ENCODE data around the gene CCT3. TPM values are rescaled to one million over a fixed set of nuclear protein-coding genes. Genes with fewer than 3 reads are reported as not detected.

Gene CCT3
- total and polyA plus RNA-seq, 10 of the 15 experiments (the other 5 are each of a cell fraction or from before 2014, with no cell fraction given) = 319 to 585 (median 427) TPM

- TF ChIP-seq BCL3 (IDR thresholded peaks at IDR 0.05; ENCODE audit: borderline replicate concordance, insufficient read depth, low read depth, low read length, poor library complexity, severe bottlenecking) (no peak), POLR2AphosphoS2 (IDR thresholded peaks at IDR 0.05; ENCODE audit: low read depth, low read length) (no peak), RELA (IDR thresholded peaks at IDR 0.05; ENCODE audit: borderline replicate concordance, partially characterized antibody) (no peak), BRCA1 (IDR thresholded peaks at IDR 0.05; ENCODE audit: low read depth, low read length) (no peak), PAX5 (IDR thresholded peaks at IDR 0.05; ENCODE audit: borderline replicate concordance, low read depth, low read length) (no peak), ASH2L (IDR thresholded peaks at IDR 0.05; ENCODE audit: borderline replicate concordance, low read depth) (no peak), CBFB (IDR thresholded peaks at IDR 0.05; ENCODE audit: low read depth) (no peak), CHD1 (IDR thresholded peaks at IDR 0.05; ENCODE audit: low read depth, low read length) (no peak), KAT2A (conservative IDR thresholded peaks at IDR 0.05; ENCODE audit: control insufficient read depth, low read depth, low read length) (no peak), CEBPZ (IDR thresholded peaks at IDR 0.05; ENCODE audit: low read depth, low read length) (no peak), SMARCA5 (IDR thresholded peaks at IDR 0.05) (0 out of 2 replicates have a peak, but pooled peaks have one; percentile 50), BMI1 (IDR thresholded peaks at IDR 0.05; ENCODE audit: borderline replicate concordance) (no peak), ZNF384 (IDR thresholded peaks at IDR 0.05; ENCODE audit: borderline replicate concordance, low read depth, low read length) (no peak), PML (IDR thresholded peaks at IDR 0.05; ENCODE audit: low read length) (no peak), WRNIP1 (IDR thresholded peaks at IDR 0.05; ENCODE audit: borderline replicate concordance, low read depth, low read length) (no peak), ZNF274 (IDR thresholded peaks at IDR 0.05; ENCODE audit: insufficient read depth, insufficient read length) (no peak), ATF7 (IDR thresholded peaks at IDR 0.05; ENCODE audit: low read depth) (no peak; the same call in 1 of the 2 replicates), POLR2AphosphoS5 (IDR thresholded peaks at IDR 0.05; ENCODE audit: low read length) (no peak; the same call in 1 of the 2 replicates), SREBF1 (IDR thresholded peaks at IDR 0.05; ENCODE audit: low read length) (no peak), HDGF (IDR thresholded peaks at IDR 0.05) (peak; percentile 51; the same call in 1 of the 2 replicates), NRF1 (conservative IDR thresholded peaks at IDR 0.05; ENCODE audit: low read depth, low read length) (no peak), GABPA (IDR thresholded peaks at IDR 0.05; ENCODE audit: low read depth) (no peak), ZBED1 (IDR thresholded peaks at IDR 0.05; ENCODE audit: borderline replicate concordance) (no peak)
- TF ChIP-seq, protein P1, sequence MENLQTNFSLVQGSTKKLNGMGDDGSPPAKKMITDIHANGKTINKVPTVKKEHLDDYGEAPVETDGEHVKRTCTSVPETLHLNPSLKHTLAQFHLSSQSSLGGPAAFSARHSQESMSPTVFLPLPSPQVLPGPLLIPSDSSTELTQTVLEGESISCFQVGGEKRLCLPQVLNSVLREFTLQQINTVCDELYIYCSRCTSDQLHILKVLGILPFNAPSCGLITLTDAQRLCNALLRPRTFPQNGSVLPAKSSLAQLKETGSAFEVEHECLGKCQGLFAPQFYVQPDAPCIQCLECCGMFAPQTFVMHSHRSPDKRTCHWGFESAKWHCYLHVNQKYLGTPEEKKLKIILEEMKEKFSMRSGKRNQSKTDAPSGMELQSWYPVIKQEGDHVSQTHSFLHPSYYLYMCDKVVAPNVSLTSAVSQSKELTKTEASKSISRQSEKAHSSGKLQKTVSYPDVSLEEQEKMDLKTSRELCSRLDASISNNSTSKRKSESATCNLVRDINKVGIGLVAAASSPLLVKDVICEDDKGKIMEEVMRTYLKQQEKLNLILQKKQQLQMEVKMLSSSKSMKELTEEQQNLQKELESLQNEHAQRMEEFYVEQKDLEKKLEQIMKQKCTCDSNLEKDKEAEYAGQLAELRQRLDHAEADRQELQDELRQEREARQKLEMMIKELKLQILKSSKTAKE (IDR thresholded peaks at IDR 0.05; ENCODE audit: low read depth, poor library complexity, severe bottlenecking) = no peak
Observed at GRCh38 chr1:156281693-156282478, 56.2 kb downstream of the CCT3 start (continued).

Data from GM12878 (cell line).